A673 (cell line): Measurements from ENCODE around the gene MBTPS1. TPM values are rescaled to one million over a fixed set of nuclear protein-coding genes. Genes with fewer than 3 reads are reported as not detected.

Source experiments
- BruUV-seq: library from RNA; stranded (reverse); fragments of 400-500 nt; replicated peaks from 2 replicates; lab custom pipeline; 2021; lab: Mats Ljungman, UMichigan
- CTCF ChIA-PET: fragments of 300-600 bp; sonication (Branson Sonifier 250); formaldehyde crosslinking; loops from one replicate; lab custom pipeline; 2022; ENCODE audit warnings: antibody characterized with exemption; lab: Charles Lee
- POLR2A ChIA-PET: fragments of 300-600 bp; sonication (Branson Sonifier 250); formaldehyde crosslinking; loops from one replicate; lab custom pipeline; 2022; ENCODE audit warnings: antibody characterized with exemption; ENCODE audit not compliant: low non-redundant PET; lab: Charles Lee
- DNase-seq: peaks from one replicate; pipeline ENCODE4 v3.0.0-alpha.2; 2015; ENCODE audit warnings: low spot score
- H3K27ac ChIP-seq: fragments of 200-600 bp; sonication (generic); 2 replicates; pipeline ENCODE4 v1.5.1; 2016; ENCODE audit warnings: mixed run types, low read depth, mild to moderate bottlenecking, mixed read lengths, antibody characterized with exemption, low read length; ENCODE audit not compliant: poor library complexity, severe bottlenecking
- H3K27me3 ChIP-seq: fragments of 200-600 bp; sonication (generic); replicated peaks from 2 replicates; pipeline ENCODE4 v1.6.1; 2017; ENCODE audit warnings: mixed run types, low read depth, mild to moderate bottlenecking, mixed read lengths, antibody characterized with exemption, low read length; ENCODE audit not compliant: insufficient read depth, poor library complexity
- H3K36me3 ChIP-seq: fragments of 200-600 bp; sonication (generic); 2 replicates; pipeline ENCODE4 v1.6.1; 2016; ENCODE audit warnings: mixed run types, mild to moderate bottlenecking, mixed read lengths, antibody characterized with exemption, low read length; ENCODE audit not compliant: insufficient read depth, poor library complexity, severe bottlenecking
- H3K4me1 ChIP-seq: fragments of 200-600 bp; sonication (generic); 2 replicates; pipeline ENCODE4 v1.6.1; 2017; ENCODE audit warnings: mixed run types, mild to moderate bottlenecking, mixed read lengths, antibody characterized with exemption, low read length; ENCODE audit not compliant: insufficient read depth, poor library complexity, severe bottlenecking
- H3K4me3 ChIP-seq: fragments of 200-600 bp; sonication (generic); 2 replicates; pipeline ENCODE4 v1.5.1; 2016; ENCODE audit warnings: low read depth, mixed run types, mild to moderate bottlenecking, mixed read lengths, low read length; ENCODE audit not compliant: poor library complexity, severe bottlenecking
- H3K9me3 ChIP-seq: fragments of 200-600 bp; sonication (generic); 2 replicates; pipeline ENCODE4 v1.6.1; 2016; ENCODE audit warnings: mixed run types, low read depth, mild to moderate bottlenecking, mixed read lengths, antibody characterized with exemption, low read length; ENCODE audit not compliant: poor library complexity, severe bottlenecking
- CTCF ChIP-seq: fragments of 300-800, 200-600 bp; sonication (generic); conservative IDR thresholded peaks from 2 replicates; pipeline ENCODE4 v1.5.1; 2017; ENCODE audit warnings: low read depth, mild to moderate bottlenecking, antibody characterized with exemption, low read length, moderate library complexity, mixed read lengths
- EZH2 ChIP-seq: fragments of 200-600 bp; sonication (generic); IDR thresholded peaks from 2 replicates; pipeline ENCODE4 v1.6.1; 2017; ENCODE audit warnings: borderline replicate concordance, low read depth, mild to moderate bottlenecking, mixed read lengths, antibody characterized with exemption, low read length; ENCODE audit not compliant: poor library complexity, severe bottlenecking
- intact Hi-C: fragments of 100-400 bp; cut with micrococcal nuclease; formaldehyde crosslinking; loops from one replicate; pipeline ENCODE4 v1.10.0; 2022; ENCODE audit not compliant: unreplicated experiment
- total RNA-seq: library from RNA; stranded (reverse); gene quantifications from 2 replicates; pipeline ENCODE4 v1.2.3, GENCODE V29; 2021

Gene MBTPS1
- total RNA-seq, 1 experiment from 2014 or later = 82.0 TPM

- DNase-seq = no peak
- Histone ChIP-seq H3K36me3 (no peaks in the 10 kb centered on the region), H3K9me3 (no peaks in the 10 kb centered on the region), H3K27me3 (no peaks in the 10 kb centered on the region), H3K4me3 (no peak overlapping the region), H3K27ac (no peak overlapping the region), H3K4me1 (no peaks in the 10 kb centered on the region)
- TF ChIP-seq CTCF (no peak), EZH2 (no peak)
- intact Hi-C loops = no loop called here
- POLR2A ChIA-PET = no interaction called here
- BruUV-seq = no TSS peak
- CTCF ChIA-PET = no interaction called here
These were observed 73.1 kb downstream of the MBTPS1 start for GRCh38 chr16:84043486-84044117.

GRCh38 chr16:84042879-84043485 lies 73.8 kb downstream of the MBTPS1 start:
- no TSS peak for BruUV-seq
- no peaks in the 10 kb centered on the region for H3K9me3 ChIP-seq
- H3K4me3 ChIP-seq = no peak overlapping the region
- H3K36me3 ChIP-seq = no peaks in the 10 kb centered on the region
- no peaks in the 10 kb centered on the region for H3K27me3 ChIP-seq
- H3K4me1 ChIP-seq = no peaks in the 10 kb centered on the region
- intact Hi-C loops = no loop called here
- H3K27ac ChIP-seq = no peak overlapping the region
- no peak for TF ChIP-seq EZH2
- no peak for TF ChIP-seq CTCF
- ChIA-PET POLR2A (no interaction called here), CTCF (no interaction called here)
- DNase-seq = no peak

- H3K9me3 ChIP-seq = no peaks in the 10 kb centered on the region
- ChIA-PET CTCF (no interaction called here), POLR2A (no interaction called here)
- H3K36me3 ChIP-seq = no peaks in the 10 kb centered on the region
- intact Hi-C loops = no loop called here
- no peak within 1 kb of the TSS for H3K27ac ChIP-seq
- no peak for TF ChIP-seq CTCF
- no peak for TF ChIP-seq EZH2
- DNase-seq = no peak
- H3K4me1 ChIP-seq = no peaks in the 10 kb centered on the region
- no peak within 1 kb of the TSS for H3K4me3 ChIP-seq
- H3K27me3 ChIP-seq = no peaks in the 10 kb centered on the region
- BruUV-seq = no TSS peak
These were observed 74.3 kb downstream of the MBTPS1 start, which contains the start of gene SLC38A8 for GRCh38 chr16:84042308-84042878. TSS of gene SLC38A8 (minus strand) at chr16:84042795. CDS start at chr16:84042157, 638 bp downstream.
